Keratinocyte (primary cell): ENCODE data around the gene VASH2.

ENCODE experiments used
- EZH2 ChIP-seq: IDR thresholded peaks from one replicate; pipeline ENCODE4 v1.6.1; 2012; ENCODE audit warnings: inconsistent platforms, mild to moderate bottlenecking, low read length, moderate library complexity
- TF ChIP-seq, protein P1 (sequence below), 3 experiments: IDR thresholded peaks in 1 of 3; conservative IDR thresholded peaks in 1 of 3; optimal IDR thresholded peaks in 1 of 3; 2 replicates in 2 of 3; 3 replicates in 1 of 3; pipeline versions ENCODE3 to v1.5.1; 2011; ENCODE audit warnings: low read length in 3 of 3, mild to moderate bottlenecking in 3 of 3, moderate library complexity in 2 of 3, control low read depth in 1 of 3, inconsistent platforms in 1 of 3; ENCODE audit not compliant: insufficient read depth in 2 of 3; ENCODE audit errors: extremely low read depth in 1 of 3

DNA sequence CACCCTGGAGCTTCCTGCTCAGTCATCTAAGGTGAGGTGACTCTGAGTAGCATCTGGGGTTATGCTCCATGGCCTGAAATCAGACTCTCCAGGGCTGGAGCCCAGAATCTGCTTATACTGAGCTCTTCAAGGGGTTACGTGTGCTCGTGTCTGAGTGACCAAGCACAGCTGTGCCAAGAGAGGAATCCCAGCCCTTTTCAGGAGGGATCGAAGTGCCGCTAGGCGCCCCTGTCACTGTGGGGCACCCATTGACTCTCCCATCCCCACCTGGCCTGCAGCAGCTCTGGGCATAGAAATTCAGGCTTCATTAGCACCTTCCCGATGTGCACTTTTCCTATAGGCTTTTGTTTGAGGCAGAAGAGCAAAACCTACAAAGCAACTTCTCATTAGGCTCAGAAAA lies 13.8 kb downstream of the VASH2 start:
- TF ChIP-seq, protein P1, sequence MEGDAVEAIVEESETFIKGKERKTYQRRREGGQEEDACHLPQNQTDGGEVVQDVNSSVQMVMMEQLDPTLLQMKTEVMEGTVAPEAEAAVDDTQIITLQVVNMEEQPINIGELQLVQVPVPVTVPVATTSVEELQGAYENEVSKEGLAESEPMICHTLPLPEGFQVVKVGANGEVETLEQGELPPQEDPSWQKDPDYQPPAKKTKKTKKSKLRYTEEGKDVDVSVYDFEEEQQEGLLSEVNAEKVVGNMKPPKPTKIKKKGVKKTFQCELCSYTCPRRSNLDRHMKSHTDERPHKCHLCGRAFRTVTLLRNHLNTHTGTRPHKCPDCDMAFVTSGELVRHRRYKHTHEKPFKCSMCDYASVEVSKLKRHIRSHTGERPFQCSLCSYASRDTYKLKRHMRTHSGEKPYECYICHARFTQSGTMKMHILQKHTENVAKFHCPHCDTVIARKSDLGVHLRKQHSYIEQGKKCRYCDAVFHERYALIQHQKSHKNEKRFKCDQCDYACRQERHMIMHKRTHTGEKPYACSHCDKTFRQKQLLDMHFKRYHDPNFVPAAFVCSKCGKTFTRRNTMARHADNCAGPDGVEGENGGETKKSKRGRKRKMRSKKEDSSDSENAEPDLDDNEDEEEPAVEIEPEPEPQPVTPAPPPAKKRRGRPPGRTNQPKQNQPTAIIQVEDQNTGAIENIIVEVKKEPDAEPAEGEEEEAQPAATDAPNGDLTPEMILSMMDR (optimal IDR thresholded peaks at IDR 0.05 in 1 of 3, IDR thresholded peaks at IDR 0.05 in 1 of 3, conservative IDR thresholded peaks at IDR 0.05 in 1 of 3; ENCODE audit: extremely low read depth in 1 of 3, insufficient read depth in 2 of 3, low read length in 3 of 3) = no peak
- no peak for TF ChIP-seq EZH2
